HUDEP-2 (cell line): ENCODE measurements around the gene ATG2B.

Source experiments
- DNase-seq, 76 experiments: peaks; one replicate each; lab custom pipeline; 2025; ENCODE audit not compliant: unreplicated experiment in 76 of 76; lab: John Stamatoyannopoulos, UW

ATG2B gene

GRCh38 chr14:96232506-96232905 is 130.6 kb downstream of the ATG2B start:
- DNase-seq, result no peak

GRCh38 chr14:96231526-96232130 is 131.5 kb downstream of the ATG2B start:
- no peak for DNase-seq

GRCh38 chr14:96231056-96231455 is 132.1 kb downstream of the ATG2B start:
- no peak for DNase-seq

DNA sequence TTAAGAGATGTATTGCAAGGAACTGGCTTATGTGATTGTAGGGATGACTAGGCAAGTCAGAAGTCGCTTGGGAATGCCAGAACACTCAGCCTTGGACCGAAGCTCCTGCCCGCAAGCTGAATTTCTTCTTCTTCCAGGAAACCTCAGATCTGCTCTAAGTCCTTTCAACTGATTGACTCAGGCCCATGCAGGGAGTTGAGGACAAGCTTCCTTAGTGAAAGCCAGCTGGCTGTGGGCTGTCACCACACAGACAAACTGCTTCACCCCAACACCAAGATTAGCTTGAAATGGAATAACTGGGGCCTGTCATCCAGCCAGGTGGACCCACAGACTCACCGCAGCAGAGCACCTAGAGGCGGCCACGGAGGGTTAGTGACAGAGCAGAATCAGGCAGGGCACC is 133.8 kb downstream of the ATG2B start:
- no peak for DNase-seq
